GM21515 (cell line): ENCODE results near the gene C8A.

ENCODE experiments used
- ATAC-seq: cut with Tn5 transposase; IDR thresholded peaks from one replicate; pipeline ENCODE4 v1.9.1; 2021; ENCODE audit not compliant: unreplicated experiment

C8A gene

DNA sequence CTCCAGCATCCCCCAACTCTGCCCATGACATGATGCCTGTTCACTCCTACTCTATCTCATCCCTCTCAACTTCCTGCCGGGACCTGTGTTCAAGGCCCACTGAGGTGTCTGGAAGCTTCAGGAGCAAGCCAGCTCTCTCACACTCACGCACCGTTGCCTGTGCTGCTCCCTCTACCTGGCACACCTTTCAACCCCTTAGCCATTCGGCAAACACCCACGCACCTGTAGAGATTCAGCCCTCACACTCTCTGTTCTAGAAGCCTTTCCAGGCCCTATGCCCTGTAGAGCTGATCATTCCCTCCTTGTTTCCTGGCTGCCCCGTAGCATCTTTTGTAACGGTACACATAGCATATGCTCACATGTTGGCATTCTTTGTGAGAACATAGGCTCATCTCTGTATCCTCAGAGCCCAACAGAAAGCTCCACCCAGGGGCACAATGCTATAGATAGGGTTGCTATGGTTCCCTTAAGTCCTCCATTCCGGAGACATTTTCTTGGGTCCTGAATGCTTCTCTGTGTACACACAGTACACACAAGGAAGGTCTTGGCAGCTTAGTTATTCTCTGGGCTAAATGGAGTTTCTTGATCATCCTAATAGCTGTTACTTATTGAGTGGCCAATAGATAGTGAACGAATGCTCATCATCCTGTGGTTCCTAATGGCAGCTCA lies 109.9 kb downstream of the C8A start:
- ATAC-seq: no peak

DNA sequence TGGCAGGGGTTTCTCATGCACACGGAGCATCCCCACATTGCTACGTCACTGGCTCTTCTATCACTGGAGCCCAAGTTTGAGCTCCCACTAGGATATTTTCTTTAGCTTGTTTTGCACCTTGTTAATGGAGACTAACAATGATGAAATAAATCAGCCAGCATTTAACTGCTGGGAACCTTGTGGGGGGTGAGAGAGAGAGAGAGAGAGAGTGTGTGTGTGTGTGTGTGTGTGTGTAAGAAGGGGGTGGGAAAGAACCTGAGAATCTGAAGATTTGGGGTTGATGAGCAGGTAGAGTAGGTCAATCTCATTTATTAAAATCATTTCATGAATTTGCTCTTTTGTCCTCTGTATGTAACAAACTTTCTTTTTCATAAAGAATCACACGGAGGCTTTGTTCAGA lies 110.6 kb downstream of the C8A start:
- no peak for ATAC-seq

GRCh38 chr1:56965916-56966697 lies 111.5 kb downstream of the C8A start, which contains the start of gene C8B:
C8B (minus strand) TSS chr1:56966015; CDS start chr1:56965948, 67 bp downstream.
- ATAC-seq: no peak

GRCh38 chr1:56966698-56966999 lies 112.1 kb downstream of the C8A start:
- ATAC-seq: no peak

GRCh38 chr1:56967355-56967754 lies 112.8 kb downstream of the C8A start:
- ATAC-seq: no peak
